Measurements from ENCODE around the gene JMJD8. TPM values are rescaled to one million over a fixed set of nuclear protein-coding genes. Genes with fewer than 3 reads are reported as not detected.

The JMJD8 gene
- total and polyA plus RNA-seq, 4 donors: 21.2 to 52.6 (median 33.4) TPM

- no peak for DNase-seq (ENCODE audit: low spot score)
- Histone ChIP-seq H3K9me3 (ENCODE audit: control insufficient read depth in 4 of 4, low read length in 3 of 4) (no peaks in the 10 kb centered on the region), H3K4me1 (ENCODE audit: control insufficient read depth in 4 of 4, insufficient read depth in 4 of 4, low read length in 3 of 4) (peaks cover 16 to 32% (median 31%) of the 10 kb centered on the region in 4 donors), H3K27me3 (ENCODE audit: control insufficient read depth in 4 of 4, insufficient read depth in 4 of 4, low read length in 3 of 4) (peaks cover 0 to 2% (median 0%) of the 10 kb centered on the region in 4 donors), H3K4me3 (ENCODE audit: low read depth in 1 of 3, low read length in 3 of 3) (no peak overlapping the region), H3K9ac (ENCODE audit: low read depth in 1 of 2, low read length in 2 of 2) (no peak overlapping the region), H3K36me3 (ENCODE audit: control insufficient read depth in 4 of 4, insufficient read depth in 3 of 4, low read depth in 1 of 4, low read length in 3 of 4) (no peaks in the 10 kb centered on the region), H3K27ac (ENCODE audit: low read depth in 1 of 2, low read length in 2 of 2) (no peak overlapping the region)
- TF ChIP-seq GABPA (IDR thresholded peaks at IDR 0.05 in 1 of 2, conservative IDR thresholded peaks at IDR 0.05 in 1 of 2) (no peak), ATF3 (IDR thresholded peaks at IDR 0.05) (no peak), JUND (IDR thresholded peaks at IDR 0.05) (no peak), HNF4A (conservative IDR thresholded peaks at IDR 0.05) (no peak), SP1 (IDR thresholded peaks at IDR 0.05) (no peak), NR2F2 (IDR thresholded peaks at IDR 0.05) (no peak), YY1 (IDR thresholded peaks at IDR 0.05) (no peak), EGR1 (IDR thresholded peaks at IDR 0.05; ENCODE audit: low read depth in 2 of 2) (no peak), HNF4G (IDR thresholded peaks at IDR 0.05) (no peak), MAX (IDR thresholded peaks at IDR 0.05) (no peak)
- 75% methylated on average over 29 of the region's 29 CpGs for WGBS
Measured at GRCh38 chr16:724188-725040, 40.3 kb upstream of the JMJD8 start.

- no peak overlapping the region for H3K4me3 ChIP-seq (ENCODE audit: low read depth in 1 of 3, low read length in 3 of 3)
- 87% methylated on average over 9 of the region's 9 CpGs for WGBS
- no peak for DNase-seq (ENCODE audit: low spot score)
- no peak overlapping the region for H3K27ac ChIP-seq (ENCODE audit: low read depth in 1 of 2, low read length in 2 of 2)
- no peaks in the 10 kb centered on the region for H3K9me3 ChIP-seq (ENCODE audit: control insufficient read depth in 4 of 4, low read length in 3 of 4)
- H3K27me3 ChIP-seq (ENCODE audit: control insufficient read depth in 4 of 4, insufficient read depth in 4 of 4, low read length in 3 of 4): peaks cover 0 to 2% (median 0%) of the 10 kb centered on the region in 4 donors
- no peak overlapping the region for H3K9ac ChIP-seq (ENCODE audit: low read depth in 1 of 2, low read length in 2 of 2)
- TF ChIP-seq ZBTB33 (IDR thresholded peaks at IDR 0.05) (no peak), REST (IDR thresholded peaks at IDR 0.05) (no peak), SP1 (IDR thresholded peaks at IDR 0.05) (no peak), TAF1 (conservative IDR thresholded peaks at IDR 0.05) (no peak), YY1 (IDR thresholded peaks at IDR 0.05) (no peak), FOXA1 (IDR thresholded peaks at IDR 0.05) (no peak), RXRA (IDR thresholded peaks at IDR 0.05) (no peak)
- peaks cover 16 to 32% (median 31%) of the 10 kb centered on the region in 4 donors for H3K4me1 ChIP-seq (ENCODE audit: control insufficient read depth in 4 of 4, insufficient read depth in 4 of 4, low read length in 3 of 4)
- H3K36me3 ChIP-seq (ENCODE audit: control insufficient read depth in 4 of 4, insufficient read depth in 3 of 4, low read depth in 1 of 4, low read length in 3 of 4): no peaks in the 10 kb centered on the region
Measured at GRCh38 chr16:723695-724094, 39.6 kb upstream of the JMJD8 start.
